ENCODE results near the gene SSH3. TPM values are rescaled to one million over a fixed set of nuclear protein-coding genes. Genes with fewer than 3 reads are reported as not detected.

SSH3 gene
- polyA plus RNA-seq, 1 of the 3 experiments (the other 2 are of a cell fraction) = 13.5 TPM

GRCh38 chr11:67304511-67305113, 1.3 kb downstream of the SSH3 start:
- H3K4me3 ChIP-seq (ENCODE audit: low read depth in 2 of 2, low read length in 1 of 2) = peak overlapping the region; percentile 87 to 88
- no peak overlapping the region for H2AFZ ChIP-seq (ENCODE audit: low read depth)
- H3K4me2 ChIP-seq = peak overlapping the region; percentile 92
- WGBS (ENCODE audit: low lambda C conversion rate) = 87% methylated on average over 7 of the region's 14 CpGs
- ChIA-PET POLR2A (no interaction called here), CTCF (interaction anchor here (0.6 to 5.1 kb wide), 5 partner anchors 13 to 42 kb away, joined by 3 to 37 read pairs (median 5); partner anchors contain the start of gene ANKRD13D)
- H3K9me2 ChIP-seq = no peaks in the 10 kb centered on the region
- H3K36me3 ChIP-seq (replicated peaks in 1 of 2; ENCODE audit: control insufficient read depth in 1 of 2, insufficient read depth in 2 of 2, low read length in 1 of 2) = peaks cover 0 to 29% of the 10 kb centered on the region in 2 experiments
- TF ChIP-seq FOXJ3 (CRISPR knock-in tag; IDR thresholded peaks at IDR 0.05) (no peak), MAX (IDR thresholded peaks at IDR 0.05; ENCODE audit: low read depth) (no peak), POLR2AphosphoS5 (IDR thresholded peaks at IDR 0.05; ENCODE audit: low read depth, low read length) (no peak), JUND (IDR thresholded peaks at IDR 0.05) (no peak)
- peak; percentile 21 for DNase-seq
- H3K9me3 ChIP-seq = no peaks in the 10 kb centered on the region
- peak overlapping the region; percentile 84 for H3K9ac ChIP-seq
- no peaks in the 10 kb centered on the region for H3F3A ChIP-seq (replicated peaks; ENCODE audit: insufficient read depth)
- H4K20me1 ChIP-seq (ENCODE audit: insufficient read depth) = no peaks in the 10 kb centered on the region
- H3K79me2 ChIP-seq (ENCODE audit: insufficient read depth) = no peaks in the 10 kb centered on the region
- H3K27ac ChIP-seq (ENCODE audit: low read depth in 2 of 2, low read length in 1 of 2) = no peak overlapping the region
- H3K27me3 ChIP-seq (ENCODE audit: insufficient read depth) = no peaks in the 10 kb centered on the region
- H3K4me1 ChIP-seq (ENCODE audit: control insufficient read depth in 1 of 2, insufficient read depth in 2 of 2, low read depth in 1 of 2, low read length in 1 of 2) = peaks cover 13 to 17% of the 10 kb centered on the region in 2 experiments; a peak in 2 of 4 replicates

- CTCF ChIA-PET = interaction anchor here (0.8 to 2.6 kb wide), 5 partner anchors 8 to 75 kb away, joined by 3 to 11 read pairs (median 3); no protein-coding TSS in a partner anchor
- no peak for DNase-seq
These were observed 3.6 kb downstream of the SSH3 start for GRCh38 chr11:67306769-67307544.

More at GRCh38 chr11:67306769-67307544, 3.6 kb downstream of the SSH3 start:
- Histone ChIP-seq H3K9me2 (no peaks in the 10 kb centered on the region), H3K9ac (no peak overlapping the region), H3K9me3 (no peaks in the 10 kb centered on the region), H2AFZ (ENCODE audit: low read depth) (no peak overlapping the region), H3K27me3 (ENCODE audit: insufficient read depth) (no peaks in the 10 kb centered on the region), H3K4me2 (no peak overlapping the region), H4K20me1 (ENCODE audit: insufficient read depth) (no peaks in the 10 kb centered on the region), H3F3A (replicated peaks; ENCODE audit: insufficient read depth) (no peaks in the 10 kb centered on the region), H3K4me1 (ENCODE audit: control insufficient read depth in 1 of 2, insufficient read depth in 2 of 2, low read depth in 1 of 2, low read length in 1 of 2) (peaks cover 13 to 24% of the 10 kb centered on the region in 2 experiments; a peak in 2 of 4 replicates), H3K4me3 (ENCODE audit: low read depth in 2 of 2, low read length in 1 of 2) (no peak overlapping the region), H3K27ac (ENCODE audit: low read depth in 2 of 2, low read length in 1 of 2) (no peak overlapping the region), H3K79me2 (ENCODE audit: insufficient read depth) (no peaks in the 10 kb centered on the region), H3K36me3 (replicated peaks in 1 of 2; ENCODE audit: control insufficient read depth in 1 of 2, insufficient read depth in 2 of 2, low read length in 1 of 2) (peaks cover 0 to 7% of the 10 kb centered on the region in 2 experiments)
- 94% methylated on average over 15 of the region's 19 CpGs for WGBS (ENCODE audit: low lambda C conversion rate)
- TF ChIP-seq RXRA (IDR thresholded peaks at IDR 0.05; ENCODE audit: borderline replicate concordance, low read depth) (no peak), TEAD4 (IDR thresholded peaks at IDR 0.05; ENCODE audit: borderline replicate concordance, insufficient read depth) (no peak), FOSL2 (IDR thresholded peaks at IDR 0.05; ENCODE audit: borderline replicate concordance, low read depth) (no peak), USF2 (IDR thresholded peaks at IDR 0.05; ENCODE audit: borderline replicate concordance, low read depth, low read length) (no peak), TAF1 (IDR thresholded peaks at IDR 0.05; ENCODE audit: borderline replicate concordance, low read depth, low read length) (no peak), MAX (IDR thresholded peaks at IDR 0.05; ENCODE audit: low read depth) (no peak), RFX5 (IDR thresholded peaks at IDR 0.05; ENCODE audit: low read length) (no peak), FOXM1 (IDR thresholded peaks at IDR 0.05; ENCODE audit: low read depth) (no peak), RCOR1 (IDR thresholded peaks at IDR 0.05; ENCODE audit: low read length) (no peak), EZH2phosphoT487 (IDR thresholded peaks at IDR 0.05; ENCODE audit: borderline replicate concordance, low read depth) (no peak)
- POLR2A ChIA-PET = no interaction called here
